LNCAP (cell line): ENCODE results near the gene VAMP2.

ENCODE experiments used
- TF ChIP-seq, protein P1 (sequence below): fragments of 450-650 bp; IDR thresholded peaks from 2 replicates; pipeline ENCODE4 v1.5.1; 2017; ENCODE audit warnings: mild to moderate bottlenecking

Gene VAMP2

DNA sequence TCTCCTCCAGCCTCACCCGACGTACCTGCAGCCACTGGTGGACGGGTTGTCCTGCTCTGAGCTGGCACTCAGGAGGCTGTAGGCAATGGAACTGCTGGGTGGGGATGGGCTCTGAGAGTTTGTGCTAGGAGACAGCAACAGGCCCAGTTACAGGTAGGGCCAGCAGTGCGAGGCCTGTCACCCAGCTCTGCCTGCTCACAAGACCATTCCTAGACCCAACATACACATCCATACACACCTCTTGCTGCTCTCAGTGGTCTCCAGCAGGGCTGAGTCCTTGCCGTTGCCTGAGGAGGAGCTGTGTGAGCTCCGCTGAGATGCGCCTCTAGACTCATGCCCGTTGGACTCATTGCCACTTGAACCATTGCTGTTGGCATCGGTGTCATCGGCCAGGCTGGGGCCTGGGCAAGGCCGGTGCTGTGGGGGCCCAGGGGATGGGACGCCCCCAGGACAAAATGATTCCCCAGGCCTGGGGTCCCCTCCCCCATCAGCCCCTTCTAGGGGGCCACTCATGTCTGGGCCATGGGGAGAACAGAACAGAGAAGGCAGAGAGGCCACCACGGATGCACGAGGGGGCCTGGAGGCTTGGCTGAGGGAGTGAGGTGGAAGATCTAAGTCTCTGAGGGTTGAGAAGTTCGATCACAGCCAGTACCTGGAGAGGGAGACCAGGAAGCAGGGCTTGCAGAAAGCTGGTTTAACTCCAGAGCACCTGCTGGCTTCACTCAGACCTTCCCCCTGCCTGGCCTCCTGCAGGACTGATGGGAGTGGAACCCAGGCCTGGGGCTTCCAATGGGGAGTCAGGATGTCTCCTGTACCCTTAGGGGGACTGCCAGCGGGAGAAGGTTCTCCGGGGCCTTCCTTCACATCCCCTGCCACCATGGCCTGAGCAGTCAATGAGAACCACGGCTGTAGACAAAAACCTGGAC lies 12.3 kb downstream of the VAMP2 start:
- TF ChIP-seq, protein P1, sequence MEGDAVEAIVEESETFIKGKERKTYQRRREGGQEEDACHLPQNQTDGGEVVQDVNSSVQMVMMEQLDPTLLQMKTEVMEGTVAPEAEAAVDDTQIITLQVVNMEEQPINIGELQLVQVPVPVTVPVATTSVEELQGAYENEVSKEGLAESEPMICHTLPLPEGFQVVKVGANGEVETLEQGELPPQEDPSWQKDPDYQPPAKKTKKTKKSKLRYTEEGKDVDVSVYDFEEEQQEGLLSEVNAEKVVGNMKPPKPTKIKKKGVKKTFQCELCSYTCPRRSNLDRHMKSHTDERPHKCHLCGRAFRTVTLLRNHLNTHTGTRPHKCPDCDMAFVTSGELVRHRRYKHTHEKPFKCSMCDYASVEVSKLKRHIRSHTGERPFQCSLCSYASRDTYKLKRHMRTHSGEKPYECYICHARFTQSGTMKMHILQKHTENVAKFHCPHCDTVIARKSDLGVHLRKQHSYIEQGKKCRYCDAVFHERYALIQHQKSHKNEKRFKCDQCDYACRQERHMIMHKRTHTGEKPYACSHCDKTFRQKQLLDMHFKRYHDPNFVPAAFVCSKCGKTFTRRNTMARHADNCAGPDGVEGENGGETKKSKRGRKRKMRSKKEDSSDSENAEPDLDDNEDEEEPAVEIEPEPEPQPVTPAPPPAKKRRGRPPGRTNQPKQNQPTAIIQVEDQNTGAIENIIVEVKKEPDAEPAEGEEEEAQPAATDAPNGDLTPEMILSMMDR: no peak

GRCh38 chr17:8149419-8150193 lies 13.1 kb downstream of the VAMP2 start:
- TF ChIP-seq, protein P1: no peak

DNA sequence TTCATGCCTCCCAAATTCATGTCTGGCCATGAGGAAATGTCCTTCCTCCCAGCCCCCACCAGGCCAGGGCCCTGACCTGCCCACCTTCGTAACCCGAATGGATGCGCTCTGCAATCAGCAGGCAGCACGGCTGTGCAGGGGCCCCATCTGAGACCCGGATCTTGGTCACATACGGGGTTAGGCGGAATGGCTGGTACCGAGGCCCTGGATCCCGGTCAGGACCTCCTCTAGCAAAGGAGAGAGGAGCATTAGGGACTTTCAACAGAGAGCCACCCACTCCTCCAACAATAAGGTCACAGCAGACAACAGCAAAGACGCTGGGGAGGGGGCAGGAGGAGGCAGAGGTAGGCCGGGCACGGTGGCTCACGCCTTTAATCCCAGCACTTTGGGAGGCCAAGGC lies 14.2 kb downstream of the VAMP2 start:
- TF ChIP-seq, protein P1: no peak

DNA sequence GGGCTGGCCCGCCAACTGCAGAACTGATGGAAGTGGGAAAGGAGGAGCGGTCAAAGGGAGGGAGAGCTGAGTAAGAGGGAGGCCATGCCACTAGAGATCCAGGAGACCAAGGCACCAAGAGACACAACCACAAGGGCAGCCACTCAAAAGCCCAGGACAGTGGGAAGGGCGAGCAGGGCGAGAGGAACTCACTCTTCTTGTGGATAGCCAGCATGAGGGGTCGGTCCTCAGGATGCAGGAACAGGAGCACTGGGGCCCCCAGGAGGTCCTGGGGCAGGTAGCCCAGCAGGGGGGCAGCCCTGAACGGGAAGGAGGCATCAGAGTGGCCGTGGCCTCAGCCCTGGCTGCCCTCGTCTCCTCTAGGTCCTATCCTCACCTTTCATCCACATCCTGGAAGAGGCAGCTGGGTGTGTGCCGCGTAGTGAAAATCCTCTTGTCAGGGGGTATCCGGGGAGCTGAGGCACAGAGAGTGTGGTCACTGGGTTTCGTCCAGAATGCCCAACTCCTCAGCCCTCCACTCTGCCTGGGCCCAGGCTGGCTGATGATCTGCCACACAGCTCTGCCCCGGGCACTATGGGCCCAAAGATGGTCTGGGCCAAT lies 14.8 kb downstream of the VAMP2 start:
- TF ChIP-seq, protein P1: no peak

- TF ChIP-seq, protein P1: no peak
Measured at GRCh38 chr17:8147141-8147804, 15.5 kb downstream of the VAMP2 start.

DNA sequence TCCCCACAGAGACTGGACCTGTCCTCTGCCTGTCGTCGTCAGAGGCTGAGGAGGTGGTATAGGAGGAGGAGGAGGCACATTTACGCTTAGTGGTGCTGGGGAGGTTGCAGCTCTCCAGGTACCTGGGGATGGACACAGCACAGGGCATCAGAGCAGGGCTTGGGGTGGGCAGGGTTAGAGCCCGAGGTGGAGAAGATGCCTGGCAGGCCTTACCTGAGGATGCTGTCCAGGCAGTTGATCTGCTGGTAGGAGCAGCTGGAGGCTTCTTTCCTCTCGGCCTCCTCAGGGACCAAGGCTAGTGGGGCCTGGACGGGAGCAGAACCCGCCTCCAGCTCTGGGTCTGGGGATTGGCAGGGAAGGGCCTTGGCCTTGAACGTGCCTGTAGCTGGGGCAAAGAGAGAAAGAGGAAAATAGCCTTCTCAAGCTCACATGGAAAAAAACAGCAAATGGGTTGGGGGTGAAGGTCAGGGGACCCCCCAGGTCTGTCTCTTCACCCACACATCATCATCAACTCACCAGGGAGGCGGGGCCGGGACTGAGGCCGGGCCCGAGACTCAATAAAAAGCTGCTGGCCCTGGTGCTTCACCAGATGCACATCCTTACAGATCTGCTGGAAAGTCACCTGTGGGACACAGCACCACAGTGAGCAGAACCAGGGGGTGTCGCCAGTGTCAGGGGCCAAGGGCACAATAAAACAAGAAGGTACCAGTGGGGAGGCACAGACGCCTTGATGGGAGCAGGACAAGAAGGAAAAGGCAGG lies 16.2 kb downstream of the VAMP2 start:
- TF ChIP-seq, protein P1: no peak
